Measurements from ENCODE around the gene AKAP13.

GRCh38 chr15:85382942-85383341, 2.5 kb downstream of the AKAP13 start:
- TF ChIP-seq, protein P1, sequence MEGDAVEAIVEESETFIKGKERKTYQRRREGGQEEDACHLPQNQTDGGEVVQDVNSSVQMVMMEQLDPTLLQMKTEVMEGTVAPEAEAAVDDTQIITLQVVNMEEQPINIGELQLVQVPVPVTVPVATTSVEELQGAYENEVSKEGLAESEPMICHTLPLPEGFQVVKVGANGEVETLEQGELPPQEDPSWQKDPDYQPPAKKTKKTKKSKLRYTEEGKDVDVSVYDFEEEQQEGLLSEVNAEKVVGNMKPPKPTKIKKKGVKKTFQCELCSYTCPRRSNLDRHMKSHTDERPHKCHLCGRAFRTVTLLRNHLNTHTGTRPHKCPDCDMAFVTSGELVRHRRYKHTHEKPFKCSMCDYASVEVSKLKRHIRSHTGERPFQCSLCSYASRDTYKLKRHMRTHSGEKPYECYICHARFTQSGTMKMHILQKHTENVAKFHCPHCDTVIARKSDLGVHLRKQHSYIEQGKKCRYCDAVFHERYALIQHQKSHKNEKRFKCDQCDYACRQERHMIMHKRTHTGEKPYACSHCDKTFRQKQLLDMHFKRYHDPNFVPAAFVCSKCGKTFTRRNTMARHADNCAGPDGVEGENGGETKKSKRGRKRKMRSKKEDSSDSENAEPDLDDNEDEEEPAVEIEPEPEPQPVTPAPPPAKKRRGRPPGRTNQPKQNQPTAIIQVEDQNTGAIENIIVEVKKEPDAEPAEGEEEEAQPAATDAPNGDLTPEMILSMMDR (IDR thresholded peaks at IDR 0.05; ENCODE audit: low read depth, low read length), result no peak
- no peak for TF ChIP-seq EZH2phosphoT487 (IDR thresholded peaks at IDR 0.05; ENCODE audit: low read depth)

Measured in OCI-LY3 (cell line).